SKM-1 (cell line): ENCODE measurements around the gene CFAP43.
A peak's percentile ranks its signal among the peaks of the same experiment; 100 is the strongest.

Experiments
- DNase-seq: peaks from one replicate; lab custom pipeline; 2025; ENCODE audit not compliant: unreplicated experiment; lab: John Stamatoyannopoulos, UW

CFAP43 gene

GRCh38 chr10:104099941-104100340 lies 132.2 kb downstream of the CFAP43 start:
- DNase-seq = no peak

GRCh38 chr10:104099269-104099668 lies 132.9 kb downstream of the CFAP43 start:
- no peak for DNase-seq

- DNase-seq = no peak
These were observed 133.7 kb downstream of the CFAP43 start for GRCh38 chr10:104098358-104098925.

- no peak for DNase-seq
These were observed 135.5 kb downstream of the CFAP43 start for GRCh38 chr10:104096692-104097091.

- no peak for DNase-seq
These were observed 139.4 kb downstream of the CFAP43 start for GRCh38 chr10:104092749-104093148.

GRCh38 chr10:104090611-104091010 lies 141.6 kb downstream of the CFAP43 start:
- no peak for DNase-seq

GRCh38 chr10:104089621-104090020 lies 142.5 kb downstream of the CFAP43 start:
- DNase-seq = no peak

GRCh38 chr10:104088239-104088638 lies 143.9 kb downstream of the CFAP43 start:
- no peak for DNase-seq

- no peak for DNase-seq
These were observed 146.3 kb downstream of the CFAP43 start, which contains the start of gene COL17A1 for GRCh38 chr10:104085801-104086400. COL17A1 (minus strand) TSS chr10:104085880; CDS start chr10:104080673, 5,207 bp downstream.

- no peak for DNase-seq
These were observed 147.6 kb downstream of the CFAP43 start for GRCh38 chr10:104084482-104085142.

- DNase-seq = no peak
These were observed 150.2 kb downstream of the CFAP43 start for GRCh38 chr10:104081998-104082397.

GRCh38 chr10:104080762-104081161 lies 151.4 kb downstream of the CFAP43 start:
- DNase-seq = peak; percentile 9
